Endothelial cell of umbilical vein (primary cell): ENCODE results near the gene MED28. TPM values are rescaled to one million over a fixed set of nuclear protein-coding genes. Genes with fewer than 3 reads are reported as not detected.

ENCODE experiments used
- BruUV-seq: library from RNA; stranded (reverse); fragments of 400-500 nt; replicated peaks from 2 replicates; lab custom pipeline; 2021; lab: Mats Ljungman, UMichigan
- CTCF ChIA-PET: fragments of 300-600, 350-600 bp; sonication (Branson Sonifier 250); formaldehyde crosslinking; loops from one replicate; lab custom pipeline; 2021; ENCODE audit warnings: antibody characterized with exemption, inconsistent platforms; lab: Charles Lee
- POLR2A ChIA-PET: fragments of 300-600, 350-600 bp; sonication (Branson Sonifier 250); formaldehyde crosslinking; loops from one replicate; lab custom pipeline; 2021; ENCODE audit warnings: antibody characterized with exemption, inconsistent platforms; lab: Charles Lee
- DNase-seq: peaks from one replicate; pipeline ENCODE4 v3.0.0-alpha.2; 2011; ENCODE audit warnings: low read depth, low spot score
- FAIRE-seq: peaks from 2 replicates; lab custom pipeline; 2011; peaks lifted over from hg19 to GRCh38; lab: Jason Lieb, UNC
- H2AFZ ChIP-seq: 2 replicates; pipeline ENCODE4 v1.6.0; 2012; ENCODE audit warnings: low read depth, low read length, control low read depth, inconsistent platforms
- H3K27ac ChIP-seq: 2 replicates; pipeline ENCODE4 v1.5.1; 2011; ENCODE audit warnings: low read depth, mild to moderate bottlenecking, control low read depth, low read length, moderate library complexity; ENCODE audit not compliant: insufficient read depth
- H3K27me3 ChIP-seq, 2 experiments: 2 replicates each; pipeline versions ENCODE4 v1.6.0 to v1.6.1; 2011; ENCODE audit warnings: low read length in 2 of 2, mixed read lengths in 1 of 2; ENCODE audit not compliant: control insufficient read depth in 2 of 2, insufficient read depth in 2 of 2
- H3K36me3 ChIP-seq, 2 experiments: 2 replicates in 1 of 2; 3 replicates in 1 of 2; pipeline ENCODE4 v1.5.1; 2011; ENCODE audit warnings: low read length in 2 of 2, mild to moderate bottlenecking in 1 of 2, moderate library complexity in 1 of 2; ENCODE audit not compliant: control insufficient read depth in 2 of 2, insufficient read depth in 2 of 2; ENCODE audit errors: extremely low read depth in 1 of 2
- H3K4me1 ChIP-seq: 3 replicates; pipeline ENCODE4 v1.5.1; 2011; ENCODE audit warnings: mild to moderate bottlenecking, low read length; ENCODE audit not compliant: control insufficient read depth, insufficient read depth; ENCODE audit errors: extremely low read depth
- H3K4me2 ChIP-seq: 2 replicates; pipeline ENCODE4 v1.6.1; 2011; ENCODE audit warnings: low read length, control low read depth, mixed read lengths; ENCODE audit not compliant: insufficient read depth
- H3K4me3 ChIP-seq, 3 experiments: fragments of 200-600 bp in 1 of 3; sonication (generic), shearing (Covaris generic) in 1 of 3; replicated peaks in 1 of 3; 2 replicates each; pipeline ENCODE4 v1.5.1; 2011 to 2016; ENCODE audit warnings: control low read depth in 3 of 3, low read length in 3 of 3, mild to moderate bottlenecking in 2 of 3, inconsistent platforms in 1 of 3, low read depth in 1 of 3, moderate library complexity in 1 of 3; ENCODE audit not compliant: insufficient read depth in 1 of 3
- H3K79me2 ChIP-seq: 2 replicates; pipeline ENCODE4 v1.6.0; 2012; ENCODE audit warnings: low read length, inconsistent platforms; ENCODE audit not compliant: control insufficient read depth, insufficient read depth
- H3K9ac ChIP-seq: replicated peaks from 2 replicates; pipeline ENCODE3; 2011; ENCODE audit warnings: low read length, control low read depth; ENCODE audit not compliant: insufficient read depth; ENCODE audit errors: extremely low read depth
- H3K9me1 ChIP-seq: replicated peaks from 3 replicates; pipeline ENCODE4 v1.6.0; 2011; ENCODE audit warnings: mild to moderate bottlenecking, low read length; ENCODE audit not compliant: control insufficient read depth, insufficient read depth; ENCODE audit errors: extremely low read depth
- H3K9me3 ChIP-seq: replicated peaks from 2 replicates; pipeline ENCODE4 v1.5.1; 2012; ENCODE audit warnings: low read length, inconsistent platforms; ENCODE audit not compliant: control insufficient read depth, insufficient read depth
- H4K20me1 ChIP-seq: replicated peaks from 2 replicates; pipeline ENCODE3; 2011; ENCODE audit warnings: mild to moderate bottlenecking, low read length; ENCODE audit not compliant: control insufficient read depth, insufficient read depth; ENCODE audit errors: extremely low read depth
- CTCF ChIP-seq, 2 donors: IDR thresholded peaks; 1 replicate in 1 of 2; 2 replicates in 1 of 2; pipeline ENCODE4 v1.5.1; 2011; ENCODE audit warnings: low read length in 2 of 2, mild to moderate bottlenecking in 2 of 2, moderate library complexity in 2 of 2, control low read depth in 1 of 2, inconsistent platforms in 1 of 2, low read depth in 1 of 2; ENCODE audit not compliant: insufficient read depth in 1 of 2; ENCODE audit errors: extremely low read depth in 1 of 2
- EZH2 ChIP-seq: IDR thresholded peaks from 2 replicates; pipeline ENCODE4 v1.6.1; 2012; ENCODE audit warnings: borderline replicate concordance, low read depth, mild to moderate bottlenecking, moderate library complexity, low read length, inconsistent platforms; ENCODE audit not compliant: severe bottlenecking
- FOS ChIP-seq: IDR thresholded peaks from 2 replicates; pipeline ENCODE4 v1.6.1; 2011; ENCODE audit warnings: mild to moderate bottlenecking, low read length, moderate library complexity, borderline replicate concordance; ENCODE audit not compliant: insufficient read depth
- GATA2 ChIP-seq: IDR thresholded peaks from 2 replicates; pipeline ENCODE4 v1.7.0; 2011; ENCODE audit warnings: low read depth, mild to moderate bottlenecking, moderate library complexity, mixed read lengths, low read length; ENCODE audit not compliant: insufficient read length, insufficient read depth
- JUN ChIP-seq: IDR thresholded peaks from 2 replicates; pipeline ENCODE4 v1.6.1; 2011; ENCODE audit warnings: borderline replicate concordance, low read depth; ENCODE audit not compliant: insufficient read length, insufficient read depth
- MYC ChIP-seq: IDR thresholded peaks from one replicate; pipeline ENCODE4 v1.6.1; 2011; ENCODE audit warnings: mild to moderate bottlenecking, low read depth, low read length
- POLR2A ChIP-seq: IDR thresholded peaks from 2 replicates; pipeline ENCODE4 v1.6.1; 2012; ENCODE audit warnings: low read depth, mild to moderate bottlenecking, control low read depth, low read length
- POLR2AphosphoS5 ChIP-seq: IDR thresholded peaks from 2 replicates; pipeline ENCODE4 v1.6.1; 2012; ENCODE audit warnings: low read depth, mild to moderate bottlenecking, control low read depth, low read length, moderate library complexity; ENCODE audit not compliant: insufficient read depth
- dilution Hi-C: fragments of 300-500 bp; cut with MboI; formaldehyde crosslinking; loops from one replicate; pipeline ENCODE4 v1.15.0; 2019; ENCODE audit warnings: low sequenced_read_pairs; ENCODE audit not compliant: extremely low pct_ligation_motif_present
- intact Hi-C: fragments of 100-400 bp; cut with micrococcal nuclease; formaldehyde crosslinking; loops from one replicate; pipeline ENCODE4 v1.10.0; 2022
- polyA plus RNA-seq, 4 experiments: library from polyadenylated mRNA; depleted of rRNA in 3 of 4; stranded (reverse) in 3 of 4; unstranded in 1 of 4; fragments of >200 nt; gene quantifications; 2 replicates each; pipeline versions ENCODE4 v1.2.1 to v1.2.3, GENCODE V29; 2011 to 2012; ENCODE audit warnings: missing spikeins in 1 of 4
- total RNA-seq: library from RNA; stranded (reverse); gene quantifications from 2 replicates; pipeline ENCODE4 v1.2.3, GENCODE V29; 2021
- TF ChIP-seq, protein P1 (sequence below): IDR thresholded peaks from 2 replicates; pipeline ENCODE4 v1.6.1; 2011; ENCODE audit not compliant: insufficient read depth, insufficient read length

MED28 gene
- total and polyA plus RNA-seq, 2 donors (not counting 3 experiments of a cell fraction or from before 2014, with no cell fraction given), result 10.0 to 49.1 TPM

GRCh38 chr4:17633600-17633999, 19.2 kb downstream of the MED28 start:
- Histone ChIP-seq H3K4me1 (no peaks in the 10 kb centered on the region), H3K27me3 (no peaks in the 10 kb centered on the region), H4K20me1 (peaks cover 2% of the 10 kb centered on the region), H3K4me3 (no peak overlapping the region), H3K9ac (no peak overlapping the region), H3K4me2 (no peak overlapping the region), H3K36me3 (peaks cover 23 to 26% of the 10 kb centered on the region in 2 experiments), H2AFZ (no peak overlapping the region), H3K9me3 (no peaks in the 10 kb centered on the region), H3K27ac (no peak overlapping the region), H3K9me1 (no peaks in the 10 kb centered on the region), H3K79me2 (peaks cover under 1% of the 10 kb centered on the region)
- POLR2A ChIA-PET, result no interaction called here
- dilution Hi-C loops, result no loop called here
- BruUV-seq, result no TSS peak
- CTCF ChIA-PET, result no interaction called here
- DNase-seq (no peak), FAIRE-seq (no peak)
- intact Hi-C loops, result no loop called here
- TF ChIP-seq CTCF (IDR thresholded peaks at IDR 0.05; ENCODE audit: extremely low read depth in 1 of 2, insufficient read depth in 1 of 2, low read depth in 1 of 2, low read length in 2 of 2) (no peak), GATA2 (no peak), POLR2A (no peak), EZH2 (no peak), MYC (no peak), POLR2AphosphoS5 (no peak), FOS (no peak), JUN (no peak)
- TF ChIP-seq, protein P1, sequence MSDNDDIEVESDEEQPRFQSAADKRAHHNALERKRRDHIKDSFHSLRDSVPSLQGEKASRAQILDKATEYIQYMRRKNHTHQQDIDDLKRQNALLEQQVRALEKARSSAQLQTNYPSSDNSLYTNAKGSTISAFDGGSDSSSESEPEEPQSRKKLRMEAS, result no peak
